ENCODE measurements around the gene MMP24.
"Not testable (repeated sequence)": the region's sequence is repeated elsewhere in the genome, so short reads cannot be mapped to it uniquely, and the experiment has no call there.

Gene MMP24

DNA sequence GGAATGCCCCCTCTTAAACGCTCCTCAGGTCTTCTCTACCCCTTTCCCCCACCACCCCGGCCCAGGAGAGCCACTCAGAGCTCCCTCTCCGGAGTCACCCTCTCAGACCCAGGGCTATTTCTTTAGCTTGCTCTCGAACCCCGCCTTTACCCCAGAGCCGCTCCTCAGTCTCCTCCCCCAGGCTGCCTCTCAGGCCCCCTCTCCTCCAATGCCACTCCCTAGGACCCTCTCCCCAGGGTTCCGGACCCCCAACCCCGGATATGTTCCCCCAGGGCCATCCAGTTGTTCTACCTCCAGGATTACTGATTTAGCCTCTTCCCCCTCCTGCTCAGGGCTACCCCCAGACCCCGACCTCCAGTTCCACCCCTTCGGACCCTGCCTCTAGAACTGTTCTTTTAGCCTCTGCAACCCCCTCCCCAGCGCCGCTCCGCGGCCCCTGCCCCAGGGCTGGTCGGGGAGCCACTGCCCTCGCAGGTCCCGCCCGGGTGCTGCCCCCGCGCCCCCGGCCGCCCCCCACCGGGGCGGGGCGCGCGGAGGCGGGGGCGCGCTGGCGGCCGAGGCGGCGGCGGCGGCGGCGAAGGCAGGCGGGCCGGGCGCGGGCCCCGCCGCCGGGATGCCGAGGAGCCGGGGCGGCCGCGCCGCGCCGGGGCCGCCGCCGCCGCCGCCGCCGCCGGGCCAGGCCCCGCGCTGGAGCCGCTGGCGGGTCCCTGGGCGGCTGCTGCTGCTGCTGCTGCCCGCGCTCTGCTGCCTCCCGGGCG is at the start of gene MMP24:
Gene MMP24 (plus strand): TSS at position 565 of the 758 bp plus-strand sequence. CDS start 49 bp downstream, at position 614.
- peak; percentile 19 for DNase-seq

DNA sequence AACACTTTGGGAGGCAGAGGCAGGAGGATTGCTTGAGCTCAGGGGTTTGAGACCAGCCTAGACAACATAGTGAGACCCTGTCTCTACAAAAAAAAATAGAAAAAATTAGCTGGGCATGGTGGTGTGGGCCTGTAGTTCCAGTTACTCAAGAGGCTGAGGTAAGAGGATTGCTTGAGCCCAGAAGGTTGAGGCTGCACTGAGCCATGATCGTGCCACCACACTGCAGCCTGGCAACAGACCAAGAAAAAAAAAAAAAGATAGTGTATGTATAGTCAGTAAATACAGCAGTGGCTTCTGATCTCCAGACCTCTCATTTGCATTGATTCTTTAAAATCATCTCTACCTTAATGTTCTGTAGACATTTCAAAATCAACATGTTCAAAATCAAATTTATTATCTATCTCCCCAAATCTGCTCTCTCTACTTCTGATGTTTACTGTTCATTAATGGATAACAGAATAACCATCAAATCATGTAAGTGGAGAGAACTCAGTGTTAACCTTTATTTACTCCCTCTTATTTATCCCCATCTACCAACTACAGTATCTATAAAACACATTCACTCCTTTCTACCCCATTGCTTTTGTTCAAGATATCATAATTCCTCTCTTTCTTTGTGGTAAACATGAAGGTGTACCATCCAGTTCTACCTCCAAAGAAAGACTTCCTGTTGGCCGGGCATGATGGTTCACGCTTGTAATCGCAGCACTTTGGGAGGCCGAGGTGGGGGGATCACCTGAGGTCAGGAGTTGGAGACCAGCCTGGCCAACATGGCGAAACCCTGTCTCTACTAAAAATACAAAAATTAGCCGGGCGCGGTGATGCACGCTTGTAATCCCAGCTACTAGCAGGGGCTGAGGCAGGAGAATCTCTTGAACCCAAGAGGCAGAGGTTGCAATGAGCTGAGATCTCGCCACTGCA is 46.9 kb upstream of the MMP24 start:
- DNase-seq, result no peak

DNA sequence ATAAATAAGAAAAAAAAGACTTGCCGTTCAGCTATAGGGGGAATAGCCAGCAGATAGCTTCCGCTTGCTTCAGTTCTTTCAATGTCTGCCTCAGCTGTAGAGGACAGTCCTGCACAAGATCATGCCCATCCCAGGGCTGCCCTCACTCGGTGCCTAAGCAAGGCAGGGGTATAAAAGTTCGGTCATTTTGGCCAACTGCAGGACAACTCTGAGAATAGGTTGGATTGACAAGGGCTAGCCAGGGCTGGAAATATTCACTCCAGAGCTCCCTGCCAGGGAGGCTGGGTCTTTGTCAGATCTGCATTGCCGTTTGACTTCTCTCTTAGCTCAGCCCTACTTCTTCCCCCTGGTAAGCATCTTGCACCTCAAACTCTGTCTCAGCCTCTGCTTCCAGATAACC is 46.2 kb upstream of the MMP24 start:
- no peak for DNase-seq

DNA sequence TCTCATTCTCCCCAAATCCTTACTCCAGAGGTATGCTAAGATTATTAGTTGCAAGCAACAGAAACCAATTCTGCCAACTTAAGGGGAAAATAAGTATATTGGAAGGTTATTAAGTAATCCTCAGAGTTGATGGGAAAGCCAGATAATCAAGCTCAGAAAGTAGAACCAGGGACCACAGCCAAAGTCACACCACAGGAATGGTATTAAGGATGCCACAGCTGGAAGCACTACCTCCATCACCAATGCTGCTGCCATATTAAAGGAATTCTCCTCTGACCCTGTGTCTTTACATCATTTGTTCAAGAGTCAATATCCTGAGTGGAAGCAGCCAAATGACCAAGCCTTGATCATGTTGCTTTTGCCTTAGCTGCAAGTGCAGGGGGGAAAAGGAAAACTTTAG is 44.8 kb upstream of the MMP24 start:
- DNase-seq, result no peak

DNA sequence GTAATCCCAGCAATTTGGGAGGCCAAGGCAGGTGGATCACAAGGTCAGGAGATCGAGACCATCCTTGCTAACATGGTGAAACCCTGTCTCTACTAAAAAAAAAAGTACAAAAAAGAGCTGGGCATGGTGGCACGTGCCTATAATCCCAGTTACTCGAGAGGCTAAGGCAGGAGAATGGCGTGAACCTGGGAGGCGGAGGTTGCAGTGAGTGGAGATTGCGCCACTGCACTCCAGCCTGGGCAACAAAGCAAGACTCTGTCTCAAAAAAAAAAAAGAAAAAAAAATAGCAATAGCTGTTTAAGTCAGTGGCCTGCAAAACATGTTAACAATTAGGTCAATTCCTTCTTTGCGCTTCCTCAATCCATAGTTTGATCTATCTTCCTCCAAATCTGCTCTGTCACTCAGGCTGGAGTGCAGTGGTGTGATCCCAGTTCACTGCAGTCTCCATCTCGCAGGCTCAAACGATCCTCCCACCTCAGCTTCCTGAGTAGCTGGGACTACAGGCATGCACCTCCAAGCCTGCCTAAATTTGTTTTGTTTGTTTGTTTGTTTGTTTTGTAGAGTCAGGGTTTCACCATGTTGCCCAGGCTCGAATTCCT is 39.7 kb upstream of the MMP24 start:
- DNase-seq, result not testable (repeated sequence)

DNA sequence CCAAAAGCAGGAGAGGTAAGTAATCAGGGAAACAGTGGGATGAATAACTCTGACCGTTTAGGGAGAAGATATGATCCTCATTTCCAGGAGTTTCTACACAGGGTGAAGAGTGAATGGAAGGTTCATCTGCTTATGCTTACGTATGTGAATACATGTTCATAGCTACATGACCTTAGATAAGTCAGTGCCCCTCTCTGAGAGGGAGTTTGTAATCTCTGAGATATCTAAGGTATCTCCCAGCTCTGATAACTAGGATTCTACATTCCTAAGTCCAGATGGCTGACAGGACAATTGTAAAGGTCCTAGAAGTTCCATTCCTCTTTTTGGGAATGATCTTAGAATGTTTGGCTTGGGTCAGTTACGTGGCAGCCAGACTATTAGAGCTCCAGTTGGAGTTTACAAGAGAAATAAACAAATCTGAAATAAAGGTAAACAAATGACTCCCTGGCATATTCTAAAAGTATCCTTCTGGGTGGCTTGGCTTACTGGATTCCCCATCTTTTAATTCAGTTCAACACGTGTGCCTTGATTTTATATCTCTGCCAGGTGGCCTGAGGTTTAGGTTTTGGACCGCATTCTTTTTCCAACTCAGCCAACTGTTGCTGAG is 38.8 kb upstream of the MMP24 start:
- DNase-seq, result no peak

DNA sequence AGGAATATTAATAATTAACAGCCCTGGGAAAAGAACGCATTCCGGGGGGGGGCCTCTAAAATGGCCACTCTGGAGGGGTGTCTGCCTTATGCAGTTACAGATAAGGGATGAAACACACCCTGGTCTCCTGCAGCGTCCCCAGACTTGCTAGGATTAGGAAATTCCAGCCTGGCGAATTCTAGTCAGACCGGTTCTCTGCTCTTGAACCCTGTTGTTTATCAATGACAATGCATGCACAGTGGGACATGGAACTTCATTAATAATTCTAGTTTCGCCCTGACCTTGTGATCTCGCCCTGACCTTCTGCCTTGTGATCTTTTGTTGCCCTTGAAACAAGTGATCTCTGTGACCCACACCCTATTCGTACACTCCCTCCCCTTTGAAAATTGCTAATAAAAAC is 37.3 kb upstream of the MMP24 start:
- DNase-seq, result not testable (repeated sequence)

DNA sequence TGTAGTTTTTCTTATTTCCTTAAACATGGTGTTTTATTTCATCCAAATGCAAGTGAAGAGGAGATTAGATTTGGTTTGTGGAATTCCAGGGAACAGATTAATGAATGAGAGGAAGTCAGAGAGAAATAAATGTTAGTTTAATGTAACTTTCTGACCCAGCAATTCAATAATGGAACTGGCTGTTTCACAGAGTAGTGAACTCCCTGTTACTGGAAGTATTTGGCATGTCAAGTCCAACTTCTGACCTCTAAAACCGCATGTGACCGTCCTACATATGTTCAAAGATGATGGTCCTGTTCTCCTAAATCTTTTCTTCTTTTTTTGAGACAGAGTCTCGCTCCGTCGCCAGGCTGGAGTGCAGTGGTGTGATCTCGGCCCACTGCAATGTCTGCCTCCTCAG is 35.9 kb upstream of the MMP24 start:
- DNase-seq, result no peak

DNA sequence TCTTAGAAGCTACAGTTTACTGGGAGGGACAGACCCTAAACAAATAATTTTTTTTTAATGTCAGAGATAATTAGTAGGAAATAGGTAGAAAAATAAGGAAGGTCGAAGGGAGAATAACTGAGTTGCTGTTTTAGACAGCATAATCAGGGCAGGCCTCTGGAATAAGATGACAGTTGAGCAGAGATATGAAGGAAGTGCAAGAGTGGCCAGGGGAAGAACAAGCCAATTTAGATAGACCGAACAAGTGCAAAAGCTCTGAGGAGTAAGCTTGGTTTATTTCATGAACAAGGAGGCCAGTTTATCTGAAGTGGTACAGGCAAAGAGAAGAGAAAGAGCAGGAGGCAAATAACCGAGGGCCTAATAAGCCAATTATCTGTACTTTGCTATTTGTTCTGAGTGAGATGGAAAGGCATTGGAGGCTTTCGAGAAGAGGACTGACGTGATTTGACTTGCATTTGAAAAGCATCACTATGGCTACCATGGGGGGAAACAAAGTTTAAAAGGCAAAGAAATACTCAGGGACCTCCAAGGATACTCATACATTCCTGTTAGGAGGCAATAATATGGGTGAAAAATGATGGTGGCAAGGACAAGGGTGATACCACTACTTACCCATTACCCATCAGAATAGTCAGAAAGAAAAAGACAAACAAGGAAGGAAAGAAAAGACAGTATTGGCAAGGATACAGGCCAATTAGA is 34.9 kb upstream of the MMP24 start:
- no peak for DNase-seq

DNA sequence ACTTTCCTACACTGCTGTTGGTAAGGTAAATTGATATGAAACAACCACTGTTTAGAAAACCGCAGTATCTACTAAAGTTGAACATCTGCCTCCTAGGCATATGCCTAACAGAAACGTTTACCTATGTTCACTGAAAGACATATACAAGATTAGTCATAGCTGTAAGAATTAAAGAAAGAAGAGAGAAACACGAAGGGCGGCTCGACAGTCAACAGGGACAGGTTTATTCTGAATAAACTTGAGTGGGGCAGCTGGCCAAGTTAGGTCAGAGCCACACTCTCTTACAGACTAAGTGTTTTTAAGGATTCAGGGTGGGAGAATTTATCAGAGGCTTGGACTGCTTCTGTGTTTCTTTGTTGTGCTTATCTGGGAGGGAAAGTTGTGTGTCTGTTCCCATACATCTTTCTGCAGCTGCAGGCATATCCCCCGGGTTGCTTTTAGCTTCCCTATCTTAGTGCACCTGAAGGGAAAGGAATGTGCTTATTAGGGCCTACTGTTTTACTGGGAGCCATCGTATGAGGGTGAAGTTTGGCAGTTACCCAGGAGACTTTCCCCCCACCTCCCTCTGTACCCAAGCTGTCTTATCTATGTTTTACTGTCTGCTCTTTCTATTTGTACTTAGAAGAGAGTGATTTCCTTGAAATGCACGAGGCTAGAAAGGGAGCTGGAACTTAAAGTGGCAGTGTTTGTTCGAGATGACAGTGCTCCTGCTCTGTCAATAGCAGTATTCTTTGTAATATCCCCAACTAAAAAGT is 34.2 kb upstream of the MMP24 start:
- no peak for DNase-seq

DNA sequence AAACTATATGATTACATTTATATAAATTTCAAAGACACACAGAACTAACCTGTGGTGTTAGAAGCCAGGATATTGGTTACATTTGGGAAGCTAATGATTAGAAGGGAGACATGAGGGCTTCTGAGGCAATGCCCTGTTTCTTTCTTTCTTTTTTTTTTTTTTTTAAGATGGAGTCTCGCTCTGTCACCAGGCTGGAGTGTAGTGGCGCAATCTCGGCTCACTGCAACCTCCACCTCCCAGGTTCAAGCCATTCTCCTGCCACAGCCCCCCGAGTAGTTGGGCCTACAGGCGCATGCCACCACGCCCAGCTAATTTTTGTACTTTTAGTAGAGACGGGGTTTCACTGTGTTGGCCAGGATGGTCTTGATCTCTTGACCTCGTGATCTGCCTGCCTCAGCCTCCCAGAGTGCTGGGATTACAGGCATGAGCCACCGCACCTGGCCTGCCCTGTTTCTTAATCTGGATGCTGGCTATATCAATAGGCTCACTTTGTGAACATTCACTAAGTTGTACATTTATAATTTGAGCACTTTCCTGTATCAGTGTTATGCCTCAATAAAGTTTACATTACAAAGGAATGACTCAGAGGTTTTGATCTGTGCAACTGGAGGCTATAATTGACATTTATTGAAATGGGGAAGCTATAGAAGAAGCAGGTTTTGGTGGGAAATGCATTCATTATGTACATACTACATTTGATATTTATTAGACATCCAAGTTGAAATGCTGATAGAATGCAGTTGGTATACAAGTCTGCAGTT is 33.3 kb upstream of the MMP24 start:
- not testable (repeated sequence) for DNase-seq

DNA sequence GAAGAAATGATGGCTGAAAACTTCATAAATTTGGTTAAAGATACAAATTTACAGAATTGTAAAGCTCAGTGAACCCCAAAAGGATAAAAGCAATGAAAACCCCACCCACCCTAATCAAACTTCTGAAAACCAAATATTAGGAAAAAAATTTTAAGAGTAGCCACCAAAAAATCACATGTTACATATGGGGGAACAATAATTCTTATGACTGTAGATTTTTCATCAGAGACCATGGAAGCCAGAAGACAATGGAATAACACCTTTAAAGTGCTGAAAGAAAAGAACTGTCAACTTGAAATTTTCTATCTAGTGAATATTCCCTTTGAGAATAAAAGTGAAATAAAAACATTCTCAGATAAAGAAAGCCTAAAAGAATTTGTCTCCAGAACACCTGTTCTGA is 30.2 kb upstream of the MMP24 start:
- DNase-seq, result no peak

DNA sequence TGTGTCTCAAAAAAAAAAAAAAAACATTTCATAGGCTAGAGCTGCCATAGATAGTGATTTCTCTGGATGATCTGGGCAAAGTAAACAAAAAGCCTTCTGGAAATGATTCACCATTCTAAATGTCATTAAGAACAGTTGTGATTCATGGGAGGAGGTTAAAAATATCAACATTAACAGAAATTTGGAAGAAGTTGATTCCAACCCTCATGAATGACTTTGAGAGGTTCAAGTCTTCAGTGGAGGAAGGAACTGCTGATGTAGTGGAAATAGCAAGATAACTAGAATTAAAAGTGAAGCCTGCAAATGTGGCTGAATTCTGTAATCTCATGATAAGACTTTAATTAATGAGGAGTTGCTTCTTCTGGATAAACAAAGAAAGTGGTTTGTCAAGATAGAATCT is 26.8 kb upstream of the MMP24 start:
- DNase-seq, result no peak

DNA sequence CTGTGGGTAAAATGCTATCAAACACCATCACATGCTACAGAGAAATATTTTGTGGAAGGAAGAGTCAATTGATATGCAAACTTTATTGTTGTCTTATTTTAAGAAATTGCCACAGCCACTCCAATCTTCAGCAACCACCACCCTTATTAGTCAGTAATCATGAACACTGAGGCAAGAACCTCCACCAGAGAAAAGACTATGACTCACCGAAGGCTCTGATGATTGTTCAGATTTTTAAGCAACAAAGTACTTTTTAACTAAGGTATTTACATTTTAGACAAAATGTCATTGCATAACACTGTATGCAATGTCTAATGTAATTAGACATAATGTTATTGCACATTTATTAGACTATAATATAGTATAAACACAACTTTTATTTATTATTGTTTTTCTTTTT is 26.2 kb upstream of the MMP24 start:
- DNase-seq, result no peak

DNA sequence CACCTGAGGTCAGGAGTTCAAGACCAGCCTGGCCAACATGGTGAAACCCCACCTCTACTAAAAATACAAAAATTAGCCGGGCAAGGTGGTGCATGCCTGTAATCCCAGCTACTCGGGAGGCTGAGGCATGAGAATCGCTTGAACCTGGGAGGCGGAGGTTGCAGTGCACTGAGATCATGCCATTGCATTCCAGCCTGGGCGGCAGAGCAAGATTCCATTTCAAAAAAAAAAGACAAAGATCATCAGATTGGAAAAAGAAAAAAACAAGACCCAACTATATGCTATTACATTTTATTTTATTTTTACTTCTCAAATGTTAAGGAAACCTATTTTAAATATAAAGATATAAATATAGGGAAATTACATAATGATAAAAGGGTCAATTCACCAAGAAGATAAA is 25.0 kb upstream of the MMP24 start:
- not testable (repeated sequence) for DNase-seq

DNA sequence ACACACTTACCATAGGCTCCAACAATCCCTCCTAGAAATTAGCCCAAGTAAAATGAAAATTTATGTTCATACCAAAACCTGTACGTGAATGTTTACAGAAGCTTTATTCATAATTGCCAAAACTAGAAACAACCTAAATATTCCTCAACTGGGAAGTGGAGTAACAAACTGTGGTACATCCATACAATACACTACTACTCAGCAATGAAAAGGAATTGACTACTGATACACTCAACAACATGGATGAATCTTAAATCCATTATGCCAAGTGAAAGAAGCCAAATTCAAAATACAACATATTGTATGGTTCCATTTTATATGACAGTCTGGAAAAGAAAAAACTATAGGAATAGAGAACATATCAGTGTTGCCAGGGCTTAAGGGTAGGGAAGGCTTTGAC is 19.7 kb upstream of the MMP24 start:
- no peak for DNase-seq

DNA sequence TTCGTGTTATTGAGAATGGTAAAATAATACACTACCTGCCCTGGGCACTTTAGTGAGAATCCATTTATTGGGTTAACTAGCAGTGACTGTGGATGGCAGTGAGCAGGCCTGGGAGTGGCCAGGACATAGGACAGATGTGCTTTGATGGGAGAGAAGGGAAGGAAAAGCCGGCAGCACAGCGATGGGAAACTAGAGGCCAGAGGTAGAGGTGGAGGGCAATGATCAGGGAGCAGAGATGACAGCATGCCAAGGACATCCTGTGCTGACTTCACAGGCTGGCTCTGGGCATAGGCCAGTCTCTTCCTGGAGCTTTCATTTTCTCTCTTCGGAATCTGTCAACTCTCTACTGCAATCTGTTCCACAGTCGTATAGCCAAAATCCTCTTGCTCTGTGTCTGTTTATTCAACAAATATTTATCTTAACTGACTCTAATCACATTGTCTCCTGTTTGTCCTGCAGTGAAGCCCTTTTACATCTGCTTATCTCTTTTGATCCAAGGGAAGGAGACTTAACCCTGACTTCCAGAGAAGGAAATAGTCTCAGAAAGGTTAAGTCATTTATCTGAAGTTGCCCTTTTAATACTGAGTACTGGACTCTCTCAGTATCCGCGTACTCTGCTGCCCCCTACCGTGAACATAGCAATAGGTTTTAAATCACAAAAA is 18.4 kb upstream of the MMP24 start:
- peak; percentile 81 for DNase-seq

DNA sequence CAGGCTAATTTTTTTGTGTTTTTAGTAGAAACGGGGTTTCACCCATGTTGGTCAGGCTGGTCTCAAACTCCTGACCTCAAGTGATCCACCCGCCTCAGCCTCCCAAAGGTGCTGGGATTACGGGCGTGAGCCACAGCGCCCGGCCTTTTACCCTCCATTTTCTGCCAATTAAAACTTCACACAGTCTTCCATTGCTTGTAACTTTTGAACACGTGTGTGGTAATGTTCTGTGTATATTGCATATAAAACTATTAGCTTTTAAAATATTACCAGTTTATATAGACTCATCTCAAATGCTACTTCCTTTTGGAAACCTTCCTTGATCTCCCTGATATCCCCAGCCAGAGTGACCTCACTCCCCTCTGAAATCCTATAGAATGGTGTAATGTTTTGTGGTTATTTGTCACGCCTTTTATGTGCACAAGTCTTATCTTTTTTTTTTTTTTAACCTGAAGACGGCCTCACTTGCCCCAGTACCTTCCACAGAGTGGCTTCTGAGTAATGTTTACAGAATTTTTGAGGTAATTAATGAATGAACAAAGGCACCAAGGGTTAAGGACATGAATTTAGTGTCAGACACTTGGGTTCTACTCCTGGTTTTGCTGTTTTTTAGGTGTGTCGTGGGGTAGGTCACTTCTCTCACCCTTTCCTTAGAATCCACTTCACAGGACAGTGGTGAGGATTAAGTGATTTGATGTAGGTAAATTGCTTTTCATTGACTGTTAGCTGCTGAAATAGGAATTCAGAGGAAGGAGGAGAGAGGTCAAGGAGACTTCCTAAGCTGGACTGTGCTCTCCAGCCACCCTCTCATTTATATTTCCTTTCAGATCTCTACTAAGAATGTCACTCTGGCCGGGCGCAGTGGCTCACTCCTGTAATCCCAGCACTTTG is 11.2 kb upstream of the MMP24 start:
- no peak for DNase-seq

DNA sequence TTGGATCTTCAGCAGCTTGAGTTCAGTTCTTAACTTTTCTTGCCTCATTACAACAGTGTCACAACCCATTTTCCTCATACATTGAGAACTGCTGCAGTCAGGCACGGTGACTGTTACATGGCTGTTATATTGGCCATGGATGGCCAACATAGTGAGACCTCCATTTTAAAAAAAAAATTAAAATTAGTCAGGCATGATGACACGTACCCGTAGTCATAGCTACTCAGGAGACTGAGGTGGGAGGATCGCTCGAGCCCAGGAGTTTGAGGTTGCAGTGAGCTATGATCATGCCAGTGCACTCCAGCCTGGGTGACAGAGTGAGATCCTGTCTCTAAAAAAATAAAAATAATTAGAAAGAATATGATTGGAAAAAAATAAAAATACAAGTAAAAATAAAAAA is 9.9 kb upstream of the MMP24 start:
- DNase-seq, result no peak
